SU-DHL-6 (cell line): ENCODE results near the gene TRPM1.

Source experiments
- CTCF ChIP-seq: fragments of 200-600 bp; sonication (generic); IDR thresholded peaks from one replicate; pipeline ENCODE4 v1.5.1; 2017; ENCODE audit warnings: antibody characterized with exemption, mild to moderate bottlenecking, low read length, moderate library complexity; ENCODE audit not compliant: insufficient read depth, poor library complexity, severe bottlenecking
- EZH2phosphoT487 ChIP-seq: fragments of 200-600 bp; sonication (generic), shearing (Covaris generic); conservative IDR thresholded peaks from 2 replicates; pipeline ENCODE4 v1.6.1; 2018; ENCODE audit warnings: mild to moderate bottlenecking, antibody characterized with exemption, low read length, moderate library complexity, mixed read lengths

- TF ChIP-seq CTCF (no peak), EZH2phosphoT487 (no peak)
Observed at GRCh38 chr15:31047437-31047836, 54.1 kb downstream of the TRPM1 start.
